Left ventricle myocardium inferior (tissue), 1 donor: Measurements from ENCODE around the gene NDUFA13. TPM values are rescaled to one million over a fixed set of nuclear protein-coding genes. Genes with fewer than 3 reads are reported as not detected.

ENCODE experiments used
- DNase-seq: peaks from one replicate; pipeline ENCODE4 v3.0.0-alpha.2; 2020
- H3K27ac ChIP-seq: fragments of 200-600 bp; replicated peaks from 2 replicates; pipeline ENCODE4 v1.8.0; 2021
- H3K27me3 ChIP-seq: fragments of 200-600 bp; 2 replicates; pipeline ENCODE4 v1.8.0; 2021; ENCODE audit warnings: low read depth
- H3K36me3 ChIP-seq: fragments of 200-600 bp; 2 replicates; pipeline ENCODE4 v1.8.0; 2021
- H3K4me1 ChIP-seq: fragments of 200-600 bp; 2 replicates; pipeline ENCODE4 v1.8.0; 2021
- H3K4me3 ChIP-seq: fragments of 200-600 bp; 2 replicates; pipeline ENCODE4 v1.8.0; 2021; ENCODE audit warnings: mild to moderate bottlenecking, moderate library complexity
- H3K9me3 ChIP-seq: fragments of 200-600 bp; replicated peaks from 2 replicates; pipeline ENCODE4 v1.8.0; 2021
- CTCF ChIP-seq: fragments of 200-600 bp; IDR thresholded peaks from 2 replicates; pipeline ENCODE4 v1.8.0; 2021; ENCODE audit warnings: antibody characterized with exemption, mild to moderate bottlenecking, borderline replicate concordance
- intact Hi-C: fragments of 100-400 bp; cut with micrococcal nuclease; formaldehyde crosslinking; loops from one replicate; pipeline ENCODE4 v1.11.0; 2022
- total RNA-seq: library from RNA; stranded (reverse); fragmentation: NEBNext Ultra II Directional; extraction: Animal tissue kit (Norgen Biotek cat#: 25700); gene quantifications from one replicate; pipeline ENCODE4 v1.2.1, GENCODE V29; 2021
- donor health status: DM: no; HTN: yes; CAD: no; lungs with severe emphysema.

Gene NDUFA13
- total RNA-seq, 1 donor from 2014 or later: 1,029 TPM

GRCh38 chr19:19487950-19488874 lies 27.8 kb upstream of the NDUFA13 start:
- DNase-seq: no peak
- Histone ChIP-seq H3K4me1 (peaks cover 64% of the 10 kb centered on the region), H3K36me3 (peaks cover 13% of the 10 kb centered on the region), H3K4me3 (peak overlapping the region; percentile 46), H3K27ac (peak overlapping the region; percentile 80), H3K27me3 (no peaks in the 10 kb centered on the region), H3K9me3 (no peaks in the 10 kb centered on the region)
- intact Hi-C loops: no loop called here
- no peak for TF ChIP-seq CTCF

GRCh38 chr19:19488875-19489690 lies 26.9 kb upstream of the NDUFA13 start:
- intact Hi-C loops: no loop called here
- no peak for TF ChIP-seq CTCF
- DNase-seq: peak; percentile 68
- H3K36me3 ChIP-seq: peaks cover 22% of the 10 kb centered on the region
- H3K27ac ChIP-seq: peak overlapping the region; percentile 80
- H3K9me3 ChIP-seq: no peaks in the 10 kb centered on the region
- no peaks in the 10 kb centered on the region for H3K27me3 ChIP-seq
- H3K4me3 ChIP-seq: peak overlapping the region; percentile 46
- peaks cover 62% of the 10 kb centered on the region for H3K4me1 ChIP-seq

GRCh38 chr19:19489804-19490204 lies 26.2 kb upstream of the NDUFA13 start:
- H3K27ac ChIP-seq: peak overlapping the region; percentile 80
- no peaks in the 10 kb centered on the region for H3K27me3 ChIP-seq
- H3K4me3 ChIP-seq: peak overlapping the region; percentile 46
- TF ChIP-seq CTCF: no peak
- H3K36me3 ChIP-seq: peaks cover 29% of the 10 kb centered on the region
- intact Hi-C loops: loop anchor here (5.0 kb wide), 1 partner anchor 128 kb away; no protein-coding TSS in a partner anchor
- H3K4me1 ChIP-seq: peaks cover 58% of the 10 kb centered on the region
- DNase-seq: no peak
- H3K9me3 ChIP-seq: no peaks in the 10 kb centered on the region

GRCh38 chr19:19490214-19490968 lies 25.6 kb upstream of the NDUFA13 start:
- peak; percentile 69 for DNase-seq
- Histone ChIP-seq H3K27ac (peak overlapping the region; percentile 80), H3K36me3 (peaks cover 34% of the 10 kb centered on the region), H3K9me3 (no peaks in the 10 kb centered on the region), H3K4me1 (peaks cover 52% of the 10 kb centered on the region), H3K27me3 (no peaks in the 10 kb centered on the region), H3K4me3 (peak overlapping the region; percentile 46)
- intact Hi-C loops: loop anchor here (5.0 kb wide), 1 partner anchor 128 kb away; no protein-coding TSS in a partner anchor
- TF ChIP-seq CTCF: peak; percentile 90
